ENCODE measurements around the gene OSBPL5.

OSBPL5 gene

GRCh38 chr11:3129591-3130268 lies 35.4 kb downstream of the OSBPL5 start:
- H3K9ac ChIP-seq (ENCODE audit: low read length) = no peak overlapping the region
- H3K36me3 ChIP-seq (ENCODE audit: control insufficient read depth in 1 of 2, insufficient read depth in 2 of 2, low read length in 2 of 2) = peaks cover 28 to 31% of the 10 kb centered on the region in 2 experiments
- no CpG with 5 or more reads among the region's 21 CpGs for WGBS (ENCODE audit: extremely low coverage, insufficient coverage, insufficient read length)
- H3K27me3 ChIP-seq (ENCODE audit: insufficient read depth, low read length) = no peaks in the 10 kb centered on the region
- no peak overlapping the region for H2BK12ac ChIP-seq (ENCODE audit: low read length)
- no peak overlapping the region for H3K4me2 ChIP-seq (ENCODE audit: low read length)
- no peak overlapping the region for H4K12ac ChIP-seq (ENCODE audit: low read depth, low read length)
- H3K4me3 ChIP-seq (ENCODE audit: low read depth, low read length) = no peak overlapping the region
- H3K4ac ChIP-seq (ENCODE audit: low read depth, low read length) = no peak overlapping the region
- no peak overlapping the region for H4K91ac ChIP-seq (ENCODE audit: low read depth, low read length)
- no peak overlapping the region for H3K27ac ChIP-seq (ENCODE audit: low read depth, low read length)
- no peak overlapping the region for H2AK5ac ChIP-seq (ENCODE audit: low read length)
- no peak overlapping the region for H2BK120ac ChIP-seq (ENCODE audit: insufficient read depth, low read length, poor library complexity)
- peaks cover 2% of the 10 kb centered on the region for H3K9me3 ChIP-seq (ENCODE audit: insufficient read depth, low read depth, low read length)
- no peak overlapping the region for H2BK5ac ChIP-seq (ENCODE audit: low read depth, low read length, poor library complexity)
- H3K79me1 ChIP-seq (ENCODE audit: low read length) = no peaks in the 10 kb centered on the region
- DNase-seq = no peak
- H3K14ac ChIP-seq (ENCODE audit: low read length) = no peak overlapping the region
- no peak overlapping the region for H2AFZ ChIP-seq (ENCODE audit: insufficient read depth, low read length, poor library complexity)
- no peak overlapping the region for H3K23ac ChIP-seq (ENCODE audit: low read length)
- H3K4me1 ChIP-seq (ENCODE audit: control insufficient read depth in 1 of 2, insufficient read depth in 2 of 2, low read length in 2 of 2) = no peaks in the 10 kb centered on the region
- no peak overlapping the region for H3K18ac ChIP-seq (ENCODE audit: low read length)
- no peak overlapping the region for H4K8ac ChIP-seq (ENCODE audit: low read depth, low read length)
- no peaks in the 10 kb centered on the region for H3K79me2 ChIP-seq (ENCODE audit: control insufficient read depth, insufficient read depth, low read length, poor library complexity)

GRCh38 chr11:3129181-3129590 lies 35.9 kb downstream of the OSBPL5 start:
- Histone ChIP-seq H3K27me3 (ENCODE audit: insufficient read depth, low read length) (no peaks in the 10 kb centered on the region), H3K4me3 (ENCODE audit: low read depth, low read length) (no peak overlapping the region), H3K18ac (ENCODE audit: low read length) (no peak overlapping the region), H3K14ac (ENCODE audit: low read length) (no peak overlapping the region), H2AFZ (ENCODE audit: insufficient read depth, low read length, poor library complexity) (no peak overlapping the region), H4K12ac (ENCODE audit: low read depth, low read length) (no peak overlapping the region), H3K79me1 (ENCODE audit: low read length) (no peaks in the 10 kb centered on the region), H3K27ac (ENCODE audit: low read depth, low read length) (no peak overlapping the region), H3K9me3 (ENCODE audit: insufficient read depth, low read depth, low read length) (peaks cover 2% of the 10 kb centered on the region), H4K8ac (ENCODE audit: low read depth, low read length) (no peak overlapping the region), H3K4ac (ENCODE audit: low read depth, low read length) (no peak overlapping the region), H2BK12ac (ENCODE audit: low read length) (no peak overlapping the region), H3K23ac (ENCODE audit: low read length) (no peak overlapping the region), H3K4me1 (ENCODE audit: control insufficient read depth in 1 of 2, insufficient read depth in 2 of 2, low read length in 2 of 2) (no peaks in the 10 kb centered on the region), H3K79me2 (ENCODE audit: control insufficient read depth, insufficient read depth, low read length, poor library complexity) (no peaks in the 10 kb centered on the region), H4K91ac (ENCODE audit: low read depth, low read length) (no peak overlapping the region), H2BK5ac (ENCODE audit: low read depth, low read length, poor library complexity) (no peak overlapping the region), H2BK120ac (ENCODE audit: insufficient read depth, low read length, poor library complexity) (no peak overlapping the region), H3K9ac (ENCODE audit: low read length) (no peak overlapping the region), H2AK5ac (ENCODE audit: low read length) (no peak overlapping the region), H3K4me2 (ENCODE audit: low read length) (no peak overlapping the region), H3K36me3 (ENCODE audit: control insufficient read depth in 1 of 2, insufficient read depth in 2 of 2, low read length in 2 of 2) (peaks cover 33 to 36% of the 10 kb centered on the region in 2 experiments)
- no peak for DNase-seq
- no CpG with 5 or more reads among the region's 10 CpGs for WGBS (ENCODE audit: extremely low coverage, insufficient coverage, insufficient read length)

- H3K4me1 ChIP-seq (ENCODE audit: control insufficient read depth in 1 of 2, insufficient read depth in 2 of 2, low read length in 2 of 2) = no peaks in the 10 kb centered on the region
- H3K14ac ChIP-seq (ENCODE audit: low read length) = no peak overlapping the region
- no peak overlapping the region for H4K8ac ChIP-seq (ENCODE audit: low read depth, low read length)
- no CpG with 5 or more reads among the region's 19 CpGs for WGBS (ENCODE audit: extremely low coverage, insufficient coverage, insufficient read length)
- no peaks in the 10 kb centered on the region for H3K27me3 ChIP-seq (ENCODE audit: insufficient read depth, low read length)
- H3K9ac ChIP-seq (ENCODE audit: low read length) = no peak overlapping the region
- H2AFZ ChIP-seq (ENCODE audit: insufficient read depth, low read length, poor library complexity) = no peak overlapping the region
- no peak overlapping the region for H2BK12ac ChIP-seq (ENCODE audit: low read length)
- H4K12ac ChIP-seq (ENCODE audit: low read depth, low read length) = no peak overlapping the region
- no peak overlapping the region for H2BK120ac ChIP-seq (ENCODE audit: insufficient read depth, low read length, poor library complexity)
- H3K18ac ChIP-seq (ENCODE audit: low read length) = no peak overlapping the region
- no peak overlapping the region for H3K27ac ChIP-seq (ENCODE audit: low read depth, low read length)
- no peaks in the 10 kb centered on the region for H3K79me2 ChIP-seq (ENCODE audit: control insufficient read depth, insufficient read depth, low read length, poor library complexity)
- H3K23ac ChIP-seq (ENCODE audit: low read length) = no peak overlapping the region
- no peak overlapping the region for H2BK5ac ChIP-seq (ENCODE audit: low read depth, low read length, poor library complexity)
- H3K4ac ChIP-seq (ENCODE audit: low read depth, low read length) = no peak overlapping the region
- no peak for DNase-seq
- peaks cover 39 to 43% of the 10 kb centered on the region in 2 experiments for H3K36me3 ChIP-seq (ENCODE audit: control insufficient read depth in 1 of 2, insufficient read depth in 2 of 2, low read length in 2 of 2)
- no peaks in the 10 kb centered on the region for H3K79me1 ChIP-seq (ENCODE audit: low read length)
- no peak overlapping the region for H4K91ac ChIP-seq (ENCODE audit: low read depth, low read length)
- H3K4me2 ChIP-seq (ENCODE audit: low read length) = no peak overlapping the region
- peaks cover 3% of the 10 kb centered on the region for H3K9me3 ChIP-seq (ENCODE audit: insufficient read depth, low read depth, low read length)
- H3K4me3 ChIP-seq (ENCODE audit: low read depth, low read length) = no peak overlapping the region
- no peak overlapping the region for H2AK5ac ChIP-seq (ENCODE audit: low read length)
Observed at GRCh38 chr11:3128356-3129180, 36.5 kb downstream of the OSBPL5 start.

GRCh38 chr11:3127706-3128355 lies 37.3 kb downstream of the OSBPL5 start:
- WGBS (ENCODE audit: extremely low coverage, insufficient coverage, insufficient read length) = no CpG with 5 or more reads among the region's 16 CpGs
- H3K4me3 ChIP-seq (ENCODE audit: low read depth, low read length) = no peak overlapping the region
- no peaks in the 10 kb centered on the region for H3K27me3 ChIP-seq (ENCODE audit: insufficient read depth, low read length)

More at GRCh38 chr11:3127706-3128355, 37.3 kb downstream of the OSBPL5 start:
- no peak overlapping the region for H4K8ac ChIP-seq (ENCODE audit: low read depth, low read length)
- no peak overlapping the region for H2BK12ac ChIP-seq (ENCODE audit: low read length)
- H3K9ac ChIP-seq (ENCODE audit: low read length) = no peak overlapping the region
- no peak overlapping the region for H3K14ac ChIP-seq (ENCODE audit: low read length)
- no peaks in the 10 kb centered on the region for H3K79me2 ChIP-seq (ENCODE audit: control insufficient read depth, insufficient read depth, low read length, poor library complexity)
- H4K12ac ChIP-seq (ENCODE audit: low read depth, low read length) = no peak overlapping the region
- H4K91ac ChIP-seq (ENCODE audit: low read depth, low read length) = no peak overlapping the region
- no peak overlapping the region for H2AFZ ChIP-seq (ENCODE audit: insufficient read depth, low read length, poor library complexity)
- no peaks in the 10 kb centered on the region for H3K79me1 ChIP-seq (ENCODE audit: low read length)
- DNase-seq = no peak
- no peak overlapping the region for H3K4ac ChIP-seq (ENCODE audit: low read depth, low read length)
- H3K4me2 ChIP-seq (ENCODE audit: low read length) = no peak overlapping the region
- no peaks in the 10 kb centered on the region for H3K4me1 ChIP-seq (ENCODE audit: control insufficient read depth in 1 of 2, insufficient read depth in 2 of 2, low read length in 2 of 2)
- H2BK5ac ChIP-seq (ENCODE audit: low read depth, low read length, poor library complexity) = no peak overlapping the region
- no peak overlapping the region for H3K27ac ChIP-seq (ENCODE audit: low read depth, low read length)
- H3K36me3 ChIP-seq (ENCODE audit: control insufficient read depth in 1 of 2, insufficient read depth in 2 of 2, low read length in 2 of 2) = peaks cover 43 to 46% of the 10 kb centered on the region in 2 experiments
- H3K23ac ChIP-seq (ENCODE audit: low read length) = no peak overlapping the region
- peaks cover 2% of the 10 kb centered on the region for H3K9me3 ChIP-seq (ENCODE audit: insufficient read depth, low read depth, low read length)
- no peak overlapping the region for H2AK5ac ChIP-seq (ENCODE audit: low read length)
- no peak overlapping the region for H3K18ac ChIP-seq (ENCODE audit: low read length)
- no peak overlapping the region for H2BK120ac ChIP-seq (ENCODE audit: insufficient read depth, low read length, poor library complexity)
